Fibroblast of villous mesenchyme (primary cell): ENCODE results near the gene BOC. TPM values are rescaled to one million over a fixed set of nuclear protein-coding genes. Genes with fewer than 3 reads are reported as not detected.

Experiments used
- DNase-seq: peaks from one replicate; pipeline ENCODE4 v3.0.0-alpha.2; 2010; ENCODE audit warnings: low read depth
- H3K4me3 ChIP-seq: 2 replicates; pipeline ENCODE4 v1.5.1; 2011; ENCODE audit warnings: low read depth, mild to moderate bottlenecking, low read length
- total RNA-seq: library from RNA; depleted of rRNA; stranded (reverse); fragments of >200 nt; gene quantifications from 2 replicates; pipeline ENCODE4 v1.2.3, GENCODE V29; 2012
- TF ChIP-seq, protein P1 (sequence below): IDR thresholded peaks from 2 replicates; pipeline ENCODE4 v1.5.1; 2012; ENCODE audit warnings: low read depth, mild to moderate bottlenecking, low read length; ENCODE audit not compliant: insufficient read depth

The BOC gene
- total RNA-seq, 1 donor, result 14.2 TPM

DNA sequence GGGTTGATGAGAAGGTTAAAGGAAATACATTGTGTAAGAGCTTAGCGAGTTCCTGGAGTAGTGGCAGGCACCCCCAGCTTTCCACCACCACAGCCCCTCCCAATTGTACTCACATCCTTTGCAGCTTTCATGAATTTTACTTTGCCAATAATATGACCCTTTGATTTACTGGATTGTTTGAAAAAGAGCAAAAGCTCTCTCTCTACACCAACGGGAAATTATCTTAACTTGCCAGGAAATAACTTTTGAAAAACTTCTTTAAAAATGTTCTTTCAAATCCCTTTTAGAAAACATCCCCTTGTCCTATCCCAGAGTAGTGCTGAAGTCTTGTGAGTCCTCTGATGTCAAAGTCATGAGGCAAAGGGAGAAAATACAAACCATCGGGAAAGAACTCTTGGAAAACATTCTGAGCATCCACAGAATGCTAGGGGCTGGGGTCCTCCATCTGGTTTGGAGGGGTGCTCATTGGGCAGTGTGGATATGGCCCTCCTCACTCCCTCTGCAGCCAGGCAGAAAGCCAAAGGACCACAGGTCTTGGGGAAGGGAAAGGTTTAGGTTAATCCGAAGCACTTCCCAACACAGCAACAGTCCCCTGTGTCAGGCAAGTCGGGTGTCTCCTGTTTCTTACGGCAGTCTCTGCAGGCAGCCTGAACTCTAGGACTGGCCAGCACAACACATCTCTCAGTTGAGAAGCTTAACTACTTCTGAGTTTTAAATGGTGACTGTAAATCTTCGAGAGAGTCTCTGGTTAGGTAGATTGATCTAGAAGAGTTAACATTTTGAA lies 36.5 kb downstream of the BOC start:
- no peak overlapping the region for H3K4me3 ChIP-seq
- DNase-seq, result peak; percentile 30
- TF ChIP-seq, protein P1, sequence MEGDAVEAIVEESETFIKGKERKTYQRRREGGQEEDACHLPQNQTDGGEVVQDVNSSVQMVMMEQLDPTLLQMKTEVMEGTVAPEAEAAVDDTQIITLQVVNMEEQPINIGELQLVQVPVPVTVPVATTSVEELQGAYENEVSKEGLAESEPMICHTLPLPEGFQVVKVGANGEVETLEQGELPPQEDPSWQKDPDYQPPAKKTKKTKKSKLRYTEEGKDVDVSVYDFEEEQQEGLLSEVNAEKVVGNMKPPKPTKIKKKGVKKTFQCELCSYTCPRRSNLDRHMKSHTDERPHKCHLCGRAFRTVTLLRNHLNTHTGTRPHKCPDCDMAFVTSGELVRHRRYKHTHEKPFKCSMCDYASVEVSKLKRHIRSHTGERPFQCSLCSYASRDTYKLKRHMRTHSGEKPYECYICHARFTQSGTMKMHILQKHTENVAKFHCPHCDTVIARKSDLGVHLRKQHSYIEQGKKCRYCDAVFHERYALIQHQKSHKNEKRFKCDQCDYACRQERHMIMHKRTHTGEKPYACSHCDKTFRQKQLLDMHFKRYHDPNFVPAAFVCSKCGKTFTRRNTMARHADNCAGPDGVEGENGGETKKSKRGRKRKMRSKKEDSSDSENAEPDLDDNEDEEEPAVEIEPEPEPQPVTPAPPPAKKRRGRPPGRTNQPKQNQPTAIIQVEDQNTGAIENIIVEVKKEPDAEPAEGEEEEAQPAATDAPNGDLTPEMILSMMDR, result no peak

DNA sequence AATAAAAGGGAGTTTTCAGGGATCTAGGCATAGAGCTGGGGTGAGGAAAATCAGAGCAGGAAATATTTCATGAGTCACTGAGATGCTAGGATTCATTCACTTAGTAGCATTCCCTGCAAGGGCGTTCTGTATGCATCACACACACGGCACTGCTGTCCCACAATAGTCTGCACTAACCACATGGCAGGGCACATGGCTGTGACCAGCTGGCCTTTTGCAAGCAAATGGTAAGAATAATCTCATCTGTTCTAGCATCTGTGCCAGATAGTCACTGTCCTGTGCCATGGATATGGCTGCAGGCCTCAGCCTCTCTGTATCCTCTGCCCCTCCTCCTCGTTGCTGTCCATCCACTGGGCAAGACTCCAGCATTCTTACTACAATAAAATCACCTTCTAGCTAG lies 37.8 kb downstream of the BOC start:
- DNase-seq, result peak; percentile 59
- H3K4me3 ChIP-seq, result no peak overlapping the region
- TF ChIP-seq, protein P1, result no peak

DNA sequence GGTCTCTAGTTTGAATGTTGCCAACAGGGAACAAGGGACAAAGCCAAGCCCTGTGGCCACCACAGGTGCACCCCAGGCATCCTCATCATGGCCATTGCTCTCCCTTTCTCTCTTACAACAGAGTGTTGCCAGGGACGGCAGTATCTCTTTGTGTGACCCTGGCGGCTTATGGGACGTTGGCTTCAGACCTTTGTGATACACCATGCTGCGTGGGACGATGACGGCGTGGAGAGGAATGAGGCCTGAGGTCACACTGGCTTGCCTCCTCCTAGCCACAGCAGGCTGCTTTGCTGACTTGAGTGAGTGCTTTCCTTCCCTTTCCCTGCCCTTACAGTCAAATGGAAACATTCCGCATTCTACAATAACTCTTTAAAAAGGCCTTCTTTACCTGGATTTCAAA lies 38.2 kb downstream of the BOC start:
- no peak for DNase-seq
- H3K4me3 ChIP-seq, result no peak overlapping the region
- TF ChIP-seq, protein P1, result no peak

DNA sequence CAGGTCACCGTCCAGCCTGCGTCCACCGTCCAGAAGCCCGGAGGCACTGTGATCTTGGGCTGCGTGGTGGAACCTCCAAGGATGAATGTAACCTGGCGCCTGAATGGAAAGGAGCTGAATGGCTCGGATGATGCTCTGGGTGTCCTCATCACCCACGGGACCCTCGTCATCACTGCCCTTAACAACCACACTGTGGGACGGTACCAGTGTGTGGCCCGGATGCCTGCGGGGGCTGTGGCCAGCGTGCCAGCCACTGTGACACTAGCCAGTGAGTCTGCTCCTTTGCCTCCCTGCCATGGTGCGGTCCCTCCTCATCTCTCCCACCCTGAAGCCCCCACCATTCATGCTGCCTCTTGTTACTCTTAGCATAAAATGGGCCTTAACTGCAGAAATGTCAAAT lies 39.2 kb downstream of the BOC start:
- TF ChIP-seq, protein P1, result no peak
- H3K4me3 ChIP-seq, result no peak overlapping the region
- no peak for DNase-seq

DNA sequence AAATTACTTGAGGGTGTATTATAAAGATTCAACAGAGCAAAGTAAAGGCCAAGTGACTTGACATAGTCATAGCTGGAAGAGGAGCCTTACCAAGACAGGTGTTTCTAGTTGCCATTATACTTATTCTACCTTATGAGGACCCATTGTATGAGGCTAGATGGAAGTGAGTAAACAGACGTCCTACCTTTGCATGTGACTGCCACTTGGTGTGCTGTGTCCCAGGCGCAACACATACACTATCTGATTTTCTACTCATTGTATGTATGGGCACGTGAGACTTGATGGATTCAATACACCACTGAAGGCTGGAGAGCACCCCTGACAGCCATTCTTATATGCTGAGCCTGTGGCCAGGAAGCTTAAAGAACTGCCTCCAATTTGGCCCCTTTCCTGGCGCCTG lies 40.5 kb downstream of the BOC start:
- DNase-seq, result no peak
- no peak overlapping the region for H3K4me3 ChIP-seq
- TF ChIP-seq, protein P1, result no peak

DNA sequence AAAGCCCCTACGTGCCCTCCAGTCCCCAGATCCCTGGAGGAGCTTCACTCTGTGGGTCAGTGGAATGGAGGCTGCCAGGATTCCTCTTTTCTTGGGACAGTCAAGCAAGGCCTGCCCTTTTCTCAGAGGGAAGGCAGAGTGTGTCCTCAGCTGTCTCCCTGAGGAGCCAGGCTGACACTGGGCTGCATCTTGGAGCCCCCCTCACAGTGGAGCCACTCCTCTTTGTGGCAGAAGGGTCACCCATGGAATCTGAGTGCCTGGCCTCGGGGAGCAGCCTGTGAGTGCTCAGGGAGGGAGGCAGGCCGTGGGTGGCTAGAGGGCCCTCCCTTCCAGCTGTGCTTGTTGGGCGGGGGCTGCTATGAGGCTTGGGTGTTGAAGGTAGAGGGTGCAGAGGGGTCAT lies 41.2 kb downstream of the BOC start:
- TF ChIP-seq, protein P1, result no peak
- no peak overlapping the region for H3K4me3 ChIP-seq
- DNase-seq, result no peak

DNA sequence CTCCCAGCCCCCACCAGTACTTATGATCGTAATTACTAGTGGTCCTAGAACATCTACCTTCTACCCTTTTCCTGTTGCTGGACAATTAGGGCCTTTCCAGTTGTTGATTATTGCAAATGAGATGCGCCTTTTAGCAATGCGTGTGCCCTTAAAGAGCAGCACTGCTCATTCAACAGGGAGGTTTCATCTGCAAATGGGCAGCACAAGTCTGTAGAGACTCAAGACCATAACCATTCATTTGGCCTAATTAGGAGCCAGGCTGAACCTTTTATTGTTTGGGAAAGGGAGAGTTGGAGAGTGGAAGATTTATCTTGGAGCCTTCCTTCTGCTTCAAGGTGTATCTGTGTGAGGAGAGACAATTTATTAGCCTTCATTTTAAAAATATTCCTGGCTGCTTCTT lies 42.3 kb downstream of the BOC start:
- no peak overlapping the region for H3K4me3 ChIP-seq
- no peak for DNase-seq
- TF ChIP-seq, protein P1, result no peak
